ENCODE measurements around the gene FOXJ2.
"Not testable (repeated sequence)": the region's sequence is repeated elsewhere in the genome, so short reads cannot be mapped to it uniquely, and the experiment has no call there.

The FOXJ2 gene

GRCh38 chr12:8071820-8072219 is 39.3 kb downstream of the FOXJ2 start:
- not testable (repeated sequence) for DNase-seq

GRCh38 chr12:8075935-8076334 is 43.4 kb downstream of the FOXJ2 start:
- DNase-seq, result no peak

- DNase-seq, result no peak
Observed at GRCh38 chr12:8076366-8076765, 43.9 kb downstream of the FOXJ2 start.

- DNase-seq, result peak; percentile 91
Observed at GRCh38 chr12:8077207-8077606, 44.7 kb downstream of the FOXJ2 start.

- peak; percentile 75 for DNase-seq
Observed at GRCh38 chr12:8078398-8078797, 45.9 kb downstream of the FOXJ2 start.

- DNase-seq, result no peak
Observed at GRCh38 chr12:8078916-8079315, 46.4 kb downstream of the FOXJ2 start.

GRCh38 chr12:8080120-8080519 is 47.6 kb downstream of the FOXJ2 start:
- no peak for DNase-seq

- DNase-seq, result peak; percentile 45
Observed at GRCh38 chr12:8081251-8081920, 48.9 kb downstream of the FOXJ2 start.

- no peak for DNase-seq
Observed at GRCh38 chr12:8082808-8083100, 50.2 kb downstream of the FOXJ2 start.

GRCh38 chr12:8084351-8084750 is 51.8 kb downstream of the FOXJ2 start:
- not testable (repeated sequence) for DNase-seq

GRCh38 chr12:8087666-8088065 is 55.1 kb downstream of the FOXJ2 start:
- no peak for DNase-seq

GRCh38 chr12:8088574-8088973 is 56.1 kb downstream of the FOXJ2 start:
- DNase-seq, result no peak

- DNase-seq, result not testable (repeated sequence)
Observed at GRCh38 chr12:8089277-8089676, 56.8 kb downstream of the FOXJ2 start.

GRCh38 chr12:8089716-8090115 is 57.2 kb downstream of the FOXJ2 start:
- DNase-seq, result no peak

GRCh38 chr12:8093291-8093690 is 60.8 kb downstream of the FOXJ2 start:
- no peak for DNase-seq

GRCh38 chr12:8096281-8096915 is 63.9 kb downstream of the FOXJ2 start:
- no peak for DNase-seq

GRCh38 chr12:8099235-8099634 is 66.7 kb downstream of the FOXJ2 start:
- no peak for DNase-seq

Measured in NCI-H146 (cell line).